IMR-90 (cell line): Measurements from ENCODE around the gene FOCAD. TPM values are rescaled to one million over a fixed set of nuclear protein-coding genes. Genes with fewer than 3 reads are reported as not detected.

Experiments used
- ATAC-seq: fragments of 200-7000 bp; cut with Tn5 transposase; 2 replicates; pipeline ENCODE4 v1.9.1; 2020; ENCODE audit warnings: low read depth, mild to moderate bottlenecking, moderate library complexity
- BruUV-seq: library from RNA; stranded (reverse); fragments of 400-500 nt; replicated peaks from 2 replicates; lab custom pipeline; 2021; lab: Mats Ljungman, UMichigan
- CTCF ChIA-PET: fragments of 300-600 bp; formaldehyde crosslinking; extraction: SDS; loops from one replicate; lab custom pipeline; 2021; ENCODE audit warnings: antibody characterized with exemption; lab: Yijun Ruan, JAX
- POLR2A ChIA-PET: fragments of 300-600 bp; sonication (Branson Sonifier 250); formaldehyde crosslinking; loops from one replicate; lab custom pipeline; 2022; ENCODE audit warnings: antibody characterized with exemption; ENCODE audit not compliant: unreplicated experiment; lab: Charles Lee
- DNase-seq: peaks from one replicate; pipeline ENCODE4 v3.0.0; 2013
- H2AFZ ChIP-seq: replicated peaks from 2 replicates; pipeline ENCODE3; 2013; ENCODE audit warnings: low read length, mild to moderate bottlenecking; ENCODE audit not compliant: poor library complexity
- H2AK5ac ChIP-seq: 2 replicates; pipeline ENCODE4 v1.6.1; 2013; ENCODE audit warnings: low read depth, low read length, inconsistent platforms
- H2AK9ac ChIP-seq: replicated peaks from 2 replicates; pipeline ENCODE3; 2013; ENCODE audit warnings: mild to moderate bottlenecking, low read depth, low read length, moderate library complexity; ENCODE audit not compliant: poor library complexity
- H2BK120ac ChIP-seq: 2 replicates; pipeline ENCODE4 v1.6.1; 2013; ENCODE audit warnings: low read depth, low read length, inconsistent platforms
- H2BK15ac ChIP-seq: 3 replicates; pipeline ENCODE4 v1.6.1; 2013; ENCODE audit warnings: low read depth, low read length, inconsistent platforms
- H2BK20ac ChIP-seq: 2 replicates; pipeline ENCODE4 v1.6.1; 2013; ENCODE audit warnings: low read depth, mild to moderate bottlenecking, inconsistent platforms, low read length, moderate library complexity
- H2BK5ac ChIP-seq: 2 replicates; pipeline ENCODE4 v1.6.1; 2013; ENCODE audit warnings: mild to moderate bottlenecking, low read depth, low read length, inconsistent platforms; ENCODE audit not compliant: poor library complexity, severe bottlenecking
- H3K14ac ChIP-seq: replicated peaks from 2 replicates; pipeline ENCODE4 v1.6.1; 2013; ENCODE audit warnings: low read depth, low read length, inconsistent platforms
- H3K18ac ChIP-seq: 2 replicates; pipeline ENCODE4 v1.6.1; 2013; ENCODE audit warnings: low read depth, low read length, control low read depth
- H3K23ac ChIP-seq: 2 replicates; pipeline ENCODE4 v1.6.1; 2013; ENCODE audit warnings: low read depth, low read length, inconsistent platforms
- H3K27ac ChIP-seq: 2 replicates; pipeline ENCODE4 v1.5.1; 2013; ENCODE audit warnings: mild to moderate bottlenecking, control low read depth, low read length; ENCODE audit not compliant: insufficient read depth
- H3K27me3 ChIP-seq: 2 replicates; pipeline ENCODE4 v1.6.1; 2013; ENCODE audit warnings: low read length; ENCODE audit not compliant: control insufficient read depth, insufficient read depth
- H3K36me3 ChIP-seq: 2 replicates; pipeline ENCODE4 v1.6.1; 2013; ENCODE audit warnings: low read length, mixed read lengths; ENCODE audit not compliant: control insufficient read depth, insufficient read depth
- H3K4ac ChIP-seq: 2 replicates; pipeline ENCODE4 v1.6.1; 2013; ENCODE audit warnings: low read depth, low read length, inconsistent platforms
- H3K4me1 ChIP-seq: 2 replicates; pipeline ENCODE4 v1.6.1; 2013; ENCODE audit warnings: low read length, mixed read lengths; ENCODE audit not compliant: control insufficient read depth, insufficient read depth
- H3K4me2 ChIP-seq: 2 replicates; pipeline ENCODE4 v1.6.1; 2013; ENCODE audit warnings: low read depth, mild to moderate bottlenecking, control low read depth, low read length, moderate library complexity
- H3K4me3 ChIP-seq: 2 replicates; pipeline ENCODE4 v1.5.1; 2013; ENCODE audit warnings: low read depth, mild to moderate bottlenecking, control low read depth, low read length, moderate library complexity; ENCODE audit not compliant: insufficient read depth
- H3K56ac ChIP-seq: 2 replicates; pipeline ENCODE4 v1.6.1; 2013; ENCODE audit warnings: low read length, inconsistent platforms; ENCODE audit not compliant: insufficient read depth; ENCODE audit errors: extremely low read depth
- H3K79me1 ChIP-seq, 2 experiments: 2 replicates each; pipeline ENCODE4 v1.6.1; 2013; ENCODE audit warnings: low read length in 2 of 2, inconsistent platforms in 1 of 2, low read depth in 1 of 2
- H3K9ac ChIP-seq: 2 replicates; pipeline ENCODE4 v1.6.1; 2013; ENCODE audit warnings: low read depth, low read length, control low read depth
- H3K9me1 ChIP-seq: 2 replicates; pipeline ENCODE4 v1.6.1; 2013; ENCODE audit warnings: low read length, inconsistent platforms; ENCODE audit not compliant: insufficient read depth
- H3K9me3 ChIP-seq: 2 replicates; pipeline ENCODE4 v1.6.1; 2013; ENCODE audit warnings: low read length; ENCODE audit not compliant: control insufficient read depth, insufficient read depth
- H4K20me1 ChIP-seq: 2 replicates; pipeline ENCODE4 v1.6.1; 2013; ENCODE audit warnings: low read length, inconsistent platforms; ENCODE audit not compliant: insufficient read depth
- H4K5ac ChIP-seq: 2 replicates; pipeline ENCODE4 v1.6.1; 2013; ENCODE audit warnings: mild to moderate bottlenecking, low read depth, low read length, control low read depth
- H4K8ac ChIP-seq, 2 experiments: 2 replicates each; pipeline ENCODE4 v1.6.1; 2013; ENCODE audit warnings: low read depth in 2 of 2, low read length in 2 of 2, control low read depth in 1 of 2, inconsistent platforms in 1 of 2
- H4K91ac ChIP-seq: 2 replicates; pipeline ENCODE4 v1.6.1; 2013; ENCODE audit warnings: low read depth, low read length, inconsistent platforms; ENCODE audit not compliant: insufficient read depth
- BHLHE40 ChIP-seq: fragments of 150-350 bp; IDR thresholded peaks from 2 replicates; pipeline ENCODE4 v1.6.1; 2016; ENCODE audit warnings: mild to moderate bottlenecking, low read depth, low read length
- FOS ChIP-seq: fragments of 150-350 bp; IDR thresholded peaks from 2 replicates; pipeline ENCODE4 v1.6.1; 2016; ENCODE audit warnings: low read depth, low read length
- MAZ ChIP-seq: IDR thresholded peaks from 2 replicates; pipeline ENCODE4 v1.6.1; 2012; ENCODE audit warnings: low read depth, mild to moderate bottlenecking, low read length, improper control_type of control experiment, moderate library complexity, borderline replicate concordance
- RAD21 ChIP-seq: IDR thresholded peaks from 2 replicates; pipeline ENCODE4 v1.6.1; 2012; ENCODE audit warnings: low read length, improper control_type of control experiment
- WGBS, 2 experiments: methylation state at CpG; one replicate each; pipeline versions ENCODE4 v1.1.5 to v1.1.7; 2013; ENCODE audit warnings: missing lambda C conversion rate in 2 of 2; ENCODE audit not compliant: insufficient read length in 1 of 2; ENCODE audit errors: extremely low coverage in 2 of 2; 5-methylcytosine and 5-hydroxymethylcytosine counted together
- dilution Hi-C: fragments of 300-500 bp; cut with HindIII; formaldehyde crosslinking; loops from one replicate; pipeline ENCODE4 v1.14.3; 2018; ENCODE audit warnings: low sequenced_read_pairs; ENCODE audit not compliant: unreplicated experiment
- in situ Hi-C: fragments of 300-500 bp; cut with MboI; formaldehyde crosslinking; loops from 3 replicates; pipeline ENCODE4 v1.14.3; 2019; ENCODE audit warnings: low sequenced_read_pairs, inconsistent platforms, mixed read lengths
- intact Hi-C: fragments of 100-400 bp; cut with micrococcal nuclease; formaldehyde crosslinking; loops from 2 replicates; pipeline ENCODE4 v1.10.0; 2022
- polyA plus RNA-seq, 3 experiments: library from polyadenylated mRNA; depleted of rRNA; stranded (reverse); fragments of >200 nt; gene quantifications; 2 replicates each; pipeline ENCODE4 v1.2.3, GENCODE V29; 2012; ENCODE audit warnings: low replicate concordance in 1 of 3
- total RNA-seq: library from RNA; depleted of rRNA; stranded (reverse); fragments of >200 nt; gene quantifications from 2 replicates; pipeline ENCODE4 v1.2.3, GENCODE V29; 2012
- TF ChIP-seq, protein P1 (sequence below): fragments of 150-350 bp; IDR thresholded peaks from 2 replicates; pipeline ENCODE4 v1.6.1; 2017; ENCODE audit warnings: mild to moderate bottlenecking, antibody characterized with exemption, low read length, low read depth

The FOCAD gene
- total and polyA plus RNA-seq, 2 of the 4 experiments (the other 2 are of a cell fraction) = 28.8 to 91.2 TPM

DNA sequence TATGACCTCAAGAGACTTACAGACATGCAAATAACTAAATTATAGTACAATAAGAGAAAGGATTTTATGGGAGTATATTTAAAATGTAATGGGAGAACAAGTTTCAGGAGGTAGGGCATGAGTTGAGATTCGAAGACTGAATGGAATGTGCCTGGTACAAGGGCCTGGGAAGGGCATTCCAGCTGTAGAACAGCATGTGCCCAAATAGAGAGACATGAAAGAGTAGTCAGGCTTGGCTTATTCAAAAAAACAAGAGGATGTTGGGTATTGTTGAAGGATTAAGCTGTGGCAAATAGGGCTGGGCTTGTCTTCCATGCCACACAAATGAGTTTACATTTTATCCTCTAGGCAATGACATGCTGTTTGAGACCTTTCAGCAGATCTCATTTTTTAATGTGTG is 86.9 kb downstream of the FOCAD start:
- Histone ChIP-seq H4K20me1 (no peaks in the 10 kb centered on the region), H2BK20ac (no peak overlapping the region), H4K91ac (no peak overlapping the region), H3K79me1 (0 out of 4 replicates have a peak, but pooled peaks cover 4 to 5% of the 10 kb centered on the region in 2 experiments), H3K9ac (no peak overlapping the region), H3K27ac (no peak overlapping the region), H3K27me3 (no peaks in the 10 kb centered on the region), H2AFZ (no peak overlapping the region), H3K4me1 (no peaks in the 10 kb centered on the region), H3K18ac (no peak overlapping the region), H3K36me3 (peaks cover 9% of the 10 kb centered on the region), H3K56ac (no peak overlapping the region), H2BK5ac (no peak overlapping the region), H2AK5ac (no peak overlapping the region), H2BK15ac (no peak overlapping the region), H3K9me3 (no peaks in the 10 kb centered on the region), H3K23ac (no peak overlapping the region), H2BK120ac (no peak overlapping the region), H4K8ac (no peak overlapping the region), H3K14ac (no peak overlapping the region), H3K4me3 (no peak overlapping the region), H3K4me2 (no peak overlapping the region), H3K9me1 (0 out of 2 replicates have a peak, but pooled peaks cover 2% of the 10 kb centered on the region), H4K5ac (no peak overlapping the region), H3K4ac (no peak overlapping the region), H2AK9ac (no peak overlapping the region)
- DNase-seq (no peak), ATAC-seq (no peak)
- ChIA-PET POLR2A (no interaction called here), CTCF (no interaction called here)
- BruUV-seq = no TSS peak
- intact Hi-C loops (no loop called here), dilution Hi-C loops (no loop called here), in situ Hi-C loops (no loop called here)
- WGBS, 2 experiments = no CpG with 5 or more reads among the region's 1 CpG
- TF ChIP-seq RAD21 (no peak), MAZ (no peak), BHLHE40 (no peak), FOS (no peak)
- TF ChIP-seq, protein P1, sequence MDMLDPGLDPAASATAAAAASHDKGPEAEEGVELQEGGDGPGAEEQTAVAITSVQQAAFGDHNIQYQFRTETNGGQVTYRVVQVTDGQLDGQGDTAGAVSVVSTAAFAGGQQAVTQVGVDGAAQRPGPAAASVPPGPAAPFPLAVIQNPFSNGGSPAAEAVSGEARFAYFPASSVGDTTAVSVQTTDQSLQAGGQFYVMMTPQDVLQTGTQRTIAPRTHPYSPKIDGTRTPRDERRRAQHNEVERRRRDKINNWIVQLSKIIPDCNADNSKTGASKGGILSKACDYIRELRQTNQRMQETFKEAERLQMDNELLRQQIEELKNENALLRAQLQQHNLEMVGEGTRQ = no peak
